ENCODE results near the gene ROR2.

Gene ROR2

DNA sequence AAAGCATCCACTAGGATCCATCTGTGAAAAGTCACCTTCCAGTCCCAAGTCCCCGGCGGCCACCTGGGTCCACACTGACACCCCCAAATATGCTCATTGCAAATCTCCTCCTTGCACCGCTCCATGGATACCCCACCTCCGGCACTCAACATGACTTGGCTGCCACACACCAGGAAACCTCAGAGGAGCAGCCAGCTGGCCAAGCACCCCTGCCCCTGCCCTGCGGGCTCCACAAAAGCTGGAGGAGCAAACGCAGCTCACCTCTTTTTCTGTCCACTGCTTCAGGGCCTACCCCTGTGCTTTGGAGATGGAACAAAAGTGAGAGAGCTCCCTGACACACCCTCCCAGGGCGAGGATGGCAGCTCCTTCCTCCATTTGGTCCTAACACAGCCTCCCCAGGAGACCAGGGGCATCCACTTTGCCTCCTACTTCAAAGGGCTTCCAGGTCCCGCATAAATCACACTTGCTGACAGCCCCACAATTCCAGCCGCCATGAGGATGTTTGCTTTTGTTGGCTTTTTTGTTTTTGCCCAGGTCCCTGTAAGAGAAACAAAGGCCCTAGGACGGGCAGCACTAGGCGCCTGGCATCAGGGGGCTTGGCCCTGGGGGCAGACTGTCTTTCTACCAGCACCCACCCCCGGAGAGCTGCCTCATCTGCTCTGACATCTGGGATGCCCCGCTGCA lies 14.8 kb downstream of the ROR2 start:
- no peaks in the 10 kb centered on the region for H3K79me2 ChIP-seq (ENCODE audit: insufficient read depth, low read length)
- H3K4me3 ChIP-seq (ENCODE audit: low read length, poor library complexity, severe bottlenecking) = no peak overlapping the region
- no peaks in the 10 kb centered on the region for H3K36me3 ChIP-seq (ENCODE audit: insufficient read depth, low read length)

GRCh38 chr9:91934654-91935053 lies 15.4 kb downstream of the ROR2 start:
- Histone ChIP-seq H3K4me1 (ENCODE audit: insufficient read depth, low read length, poor library complexity, severe bottlenecking) (no peaks in the 10 kb centered on the region), H3K9me2 (replicated peaks; ENCODE audit: low read depth, low read length) (no peaks in the 10 kb centered on the region), H3K9me3 (ENCODE audit: insufficient read depth, low read depth, low read length) (peaks cover 3% of the 10 kb centered on the region; the same call in 1 of the 2 replicates), H4K20me1 (ENCODE audit: insufficient read depth, low read length, poor library complexity, severe bottlenecking) (no peaks in the 10 kb centered on the region), H3K79me2 (ENCODE audit: insufficient read depth, low read length) (no peaks in the 10 kb centered on the region), H2AFZ (ENCODE audit: low read length) (no peak overlapping the region), H3K27me3 (ENCODE audit: insufficient read depth, low read length, poor library complexity, severe bottlenecking) (no peaks in the 10 kb centered on the region), H3F3A (ENCODE audit: low read depth) (no peaks in the 10 kb centered on the region), H3K9ac (ENCODE audit: low read depth, low read length, poor library complexity, severe bottlenecking) (no peak overlapping the region), H3K36me3 (ENCODE audit: insufficient read depth, low read length) (no peaks in the 10 kb centered on the region), H3K4me2 (ENCODE audit: low read depth, low read length, poor library complexity, severe bottlenecking) (no peak overlapping the region), H3K4me3 (ENCODE audit: low read length, poor library complexity, severe bottlenecking) (no peak overlapping the region)
- TF ChIP-seq CTCF (conservative IDR thresholded peaks at IDR 0.05; ENCODE audit: low read length) (no peak), EZH2phosphoT487 (IDR thresholded peaks at IDR 0.05; ENCODE audit: borderline replicate concordance) (no peak)

More for the DNA sequence above, 14.8 kb downstream of the ROR2 start:
- Histone ChIP-seq H3K9me2 (replicated peaks; ENCODE audit: low read depth, low read length) (no peaks in the 10 kb centered on the region), H3K4me2 (ENCODE audit: low read depth, low read length, poor library complexity, severe bottlenecking) (no peak overlapping the region), H4K20me1 (ENCODE audit: insufficient read depth, low read length, poor library complexity, severe bottlenecking) (no peaks in the 10 kb centered on the region), H3K9me3 (ENCODE audit: insufficient read depth, low read depth, low read length) (0 out of 2 replicates have a peak, but pooled peaks cover under 1% of the 10 kb centered on the region), H3K27me3 (ENCODE audit: insufficient read depth, low read length, poor library complexity, severe bottlenecking) (no peaks in the 10 kb centered on the region), H3K4me1 (ENCODE audit: insufficient read depth, low read length, poor library complexity, severe bottlenecking) (no peaks in the 10 kb centered on the region), H2AFZ (ENCODE audit: low read length) (no peak overlapping the region), H3F3A (ENCODE audit: low read depth) (no peaks in the 10 kb centered on the region), H3K9ac (ENCODE audit: low read depth, low read length, poor library complexity, severe bottlenecking) (no peak overlapping the region)
- TF ChIP-seq EZH2phosphoT487 (IDR thresholded peaks at IDR 0.05; ENCODE audit: borderline replicate concordance) (no peak), CTCF (conservative IDR thresholded peaks at IDR 0.05; ENCODE audit: low read length) (no peak)

DNA sequence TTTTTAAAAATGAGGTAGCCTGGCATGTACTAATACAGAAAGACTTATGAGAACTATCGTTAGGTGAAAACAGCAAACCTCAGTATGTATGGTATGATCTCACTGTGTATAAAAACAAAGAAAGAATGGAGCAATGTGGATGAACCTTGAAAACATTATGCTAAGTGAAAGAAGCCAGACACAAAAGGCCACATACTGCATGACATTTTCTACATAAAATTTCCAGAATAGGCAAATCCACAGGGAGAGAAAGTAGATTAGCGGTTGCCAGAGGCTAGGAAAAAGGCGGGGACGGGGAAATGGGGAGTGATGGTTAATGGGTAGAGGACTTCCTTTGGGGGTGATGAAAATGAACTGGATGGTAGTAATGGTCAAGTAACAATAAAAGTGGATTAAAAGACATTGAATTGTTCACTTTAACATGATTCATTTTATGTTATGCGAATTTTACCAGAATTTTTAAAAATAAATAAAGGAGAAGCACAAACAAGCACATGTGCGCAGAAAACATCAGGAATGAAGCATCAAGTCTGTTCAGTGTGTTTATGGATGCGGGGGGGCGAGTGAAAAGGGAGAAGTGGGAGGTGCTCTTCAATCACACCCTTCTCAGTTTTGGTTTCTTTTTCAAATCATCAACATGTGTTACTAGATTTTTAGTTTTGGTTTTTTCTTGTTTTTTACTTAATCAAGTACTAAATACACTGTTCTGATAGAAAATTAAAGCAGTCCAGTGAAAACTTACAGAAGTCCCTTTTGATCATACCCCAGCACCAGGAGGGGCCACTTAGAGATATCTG lies 16.3 kb downstream of the ROR2 start:
- Histone ChIP-seq H3K9ac (ENCODE audit: low read depth, low read length, poor library complexity, severe bottlenecking) (no peak overlapping the region), H3K79me2 (ENCODE audit: insufficient read depth, low read length) (no peaks in the 10 kb centered on the region), H4K20me1 (ENCODE audit: insufficient read depth, low read length, poor library complexity, severe bottlenecking) (no peaks in the 10 kb centered on the region), H2AFZ (ENCODE audit: low read length) (0 out of 2 replicates have a peak overlapping the region, but pooled peaks have one; percentile 29), H3K4me3 (ENCODE audit: low read length, poor library complexity, severe bottlenecking) (peak overlapping the region; percentile 14), H3K27me3 (ENCODE audit: insufficient read depth, low read length, poor library complexity, severe bottlenecking) (no peaks in the 10 kb centered on the region), H3K4me1 (ENCODE audit: insufficient read depth, low read length, poor library complexity, severe bottlenecking) (no peaks in the 10 kb centered on the region), H3F3A (ENCODE audit: low read depth) (no peaks in the 10 kb centered on the region), H3K4me2 (ENCODE audit: low read depth, low read length, poor library complexity, severe bottlenecking) (no peak overlapping the region), H3K9me3 (ENCODE audit: insufficient read depth, low read depth, low read length) (peaks cover 3% of the 10 kb centered on the region; the same call in 1 of the 2 replicates), H3K36me3 (ENCODE audit: insufficient read depth, low read length) (no peaks in the 10 kb centered on the region), H3K9me2 (replicated peaks; ENCODE audit: low read depth, low read length) (no peaks in the 10 kb centered on the region)
- TF ChIP-seq CTCF (conservative IDR thresholded peaks at IDR 0.05; ENCODE audit: low read length) (no peak), EZH2phosphoT487 (IDR thresholded peaks at IDR 0.05; ENCODE audit: borderline replicate concordance) (no peak)
